Neural progenitor cell (in vitro differentiated cells): Measurements from ENCODE around the gene TMPRSS6.

ENCODE experiments used
- EZH2 ChIP-seq: fragments of 200-600 bp; sonication (generic); IDR thresholded peaks from 2 replicates; pipeline ENCODE4 v1.6.1; 2017; ENCODE audit warnings: antibody characterized with exemption, mild to moderate bottlenecking, moderate library complexity
- EZH2phosphoT487 ChIP-seq: fragments of 200-600 bp; sonication (generic); IDR thresholded peaks from 2 replicates; pipeline ENCODE4 v1.6.1; 2017; ENCODE audit warnings: antibody characterized with exemption
- TF ChIP-seq, protein P1 (sequence below): fragments of 200-600 bp; sonication (generic); IDR thresholded peaks from 2 replicates; pipeline ENCODE4 v1.5.1; 2017; ENCODE audit warnings: antibody characterized with exemption, mild to moderate bottlenecking

DNA sequence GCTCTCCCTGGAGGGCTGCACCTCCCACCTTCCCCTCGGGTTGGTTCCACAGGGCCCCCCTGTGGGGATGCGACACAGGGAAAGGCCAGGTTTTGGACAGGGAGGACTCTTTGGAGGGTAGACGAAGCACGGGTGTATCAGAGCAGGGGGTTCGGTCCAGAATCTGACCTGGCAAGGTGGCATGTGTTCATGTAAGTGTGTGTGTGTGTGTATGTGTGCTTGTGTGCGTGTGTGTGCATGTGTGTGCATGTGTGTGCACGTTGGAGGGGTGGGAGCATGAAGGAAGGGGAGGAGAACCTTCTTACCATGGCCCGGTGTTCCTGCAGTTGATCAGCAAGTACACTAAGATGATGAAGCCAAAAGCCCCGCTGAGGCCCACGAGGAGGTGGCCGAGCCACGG is 25.5 kb upstream of the TMPRSS6 start:
- no peak for TF ChIP-seq EZH2
- TF ChIP-seq, protein P1, sequence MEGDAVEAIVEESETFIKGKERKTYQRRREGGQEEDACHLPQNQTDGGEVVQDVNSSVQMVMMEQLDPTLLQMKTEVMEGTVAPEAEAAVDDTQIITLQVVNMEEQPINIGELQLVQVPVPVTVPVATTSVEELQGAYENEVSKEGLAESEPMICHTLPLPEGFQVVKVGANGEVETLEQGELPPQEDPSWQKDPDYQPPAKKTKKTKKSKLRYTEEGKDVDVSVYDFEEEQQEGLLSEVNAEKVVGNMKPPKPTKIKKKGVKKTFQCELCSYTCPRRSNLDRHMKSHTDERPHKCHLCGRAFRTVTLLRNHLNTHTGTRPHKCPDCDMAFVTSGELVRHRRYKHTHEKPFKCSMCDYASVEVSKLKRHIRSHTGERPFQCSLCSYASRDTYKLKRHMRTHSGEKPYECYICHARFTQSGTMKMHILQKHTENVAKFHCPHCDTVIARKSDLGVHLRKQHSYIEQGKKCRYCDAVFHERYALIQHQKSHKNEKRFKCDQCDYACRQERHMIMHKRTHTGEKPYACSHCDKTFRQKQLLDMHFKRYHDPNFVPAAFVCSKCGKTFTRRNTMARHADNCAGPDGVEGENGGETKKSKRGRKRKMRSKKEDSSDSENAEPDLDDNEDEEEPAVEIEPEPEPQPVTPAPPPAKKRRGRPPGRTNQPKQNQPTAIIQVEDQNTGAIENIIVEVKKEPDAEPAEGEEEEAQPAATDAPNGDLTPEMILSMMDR: no peak
- no peak for TF ChIP-seq EZH2phosphoT487
